BJ (cell line): ENCODE measurements around the gene VIT. TPM values are rescaled to one million over a fixed set of nuclear protein-coding genes. Genes with fewer than 3 reads are reported as not detected.

Experiments
- CTCF ChIA-PET: fragments of 350-600 bp; formaldehyde crosslinking; extraction: SDS; loops from one replicate; lab custom pipeline; 2021; ENCODE audit warnings: antibody characterized with exemption, inconsistent platforms; lab: Yijun Ruan, JAX
- POLR2A ChIA-PET: fragments of 300-600 bp; sonication (Branson Sonifier 250); formaldehyde crosslinking; extraction: SDS; loops from one replicate; lab custom pipeline; 2021; ENCODE audit warnings: antibody characterized with exemption; lab: Charles Lee
- DNase-seq: peaks from one replicate; pipeline ENCODE4 v3.0.0-alpha.2; 2011; ENCODE audit warnings: low read depth
- H3K27me3 ChIP-seq: 2 replicates; pipeline ENCODE4 v1.6.0; 2011; ENCODE audit warnings: low read length; ENCODE audit not compliant: control insufficient read depth, insufficient read depth
- H3K36me3 ChIP-seq: 2 replicates; pipeline ENCODE4 v1.5.1; 2011; ENCODE audit warnings: low read length; ENCODE audit not compliant: control insufficient read depth, insufficient read depth
- H3K4me3 ChIP-seq: 2 replicates; pipeline ENCODE4 v1.5.1; 2011; ENCODE audit warnings: low read depth, mild to moderate bottlenecking, control low read depth, low read length
- CTCF ChIP-seq: IDR thresholded peaks from 2 replicates; pipeline ENCODE4 v1.5.1; 2011; ENCODE audit warnings: low read depth, mild to moderate bottlenecking, control low read depth, inconsistent platforms, low read length, moderate library complexity; ENCODE audit not compliant: insufficient read depth
- polyA plus RNA-seq: library from polyadenylated mRNA; depleted of rRNA; stranded (reverse); fragments of >200 nt; gene quantifications from 2 replicates; pipeline ENCODE4 v1.2.3, GENCODE V29; 2011

VIT gene
- polyA plus RNA-seq, 1 experiment: 41.1 TPM

- ChIA-PET CTCF (interaction anchor here (0.7 to 4.0 kb wide), 9 partner anchors 11 to 93 kb away, joined by 3 to 28 read pairs (median 4); no protein-coding TSS in a partner anchor), POLR2A (interaction anchor here (0.7 kb wide), 2 partner anchors 16 to 133 kb away, joined by 3 to 6 read pairs; no protein-coding TSS in a partner anchor)
- Histone ChIP-seq H3K27me3 (no peaks in the 10 kb centered on the region), H3K36me3 (no peaks in the 10 kb centered on the region), H3K4me3 (peak overlapping the region; percentile 0; the same call in 1 of the 2 replicates)
- peak; percentile 37 for DNase-seq
- peak; percentile 73 for TF ChIP-seq CTCF
Observed at GRCh38 chr2:36695746-36696415, 626 bp upstream of the VIT start.

GRCh38 chr2:36697424-36698066 is 1.0 kb downstream of the VIT start:
- Histone ChIP-seq H3K36me3 (no peaks in the 10 kb centered on the region), H3K4me3 (peak overlapping the region; percentile 34), H3K27me3 (no peaks in the 10 kb centered on the region)
- POLR2A ChIA-PET: no interaction called here
- no peak for DNase-seq
- CTCF ChIA-PET: interaction anchor here (0.6 to 4.0 kb wide), 6 partner anchors 81 to 1523 kb away, joined by 3 to 28 read pairs (median 4); no protein-coding TSS in a partner anchor
- no peak for TF ChIP-seq CTCF

- Histone ChIP-seq H3K27me3 (no peaks in the 10 kb centered on the region), H3K4me3 (no peak overlapping the region), H3K36me3 (no peaks in the 10 kb centered on the region)
- no peak for DNase-seq
- TF ChIP-seq CTCF: no peak
- ChIA-PET POLR2A (no interaction called here), CTCF (interaction anchor here (1.2 to 4.0 kb wide), 2 partner anchors 71 to 86 kb away, joined by 4 to 28 read pairs; no protein-coding TSS in a partner anchor)
Observed at GRCh38 chr2:36698993-36699392, 2.5 kb downstream of the VIT start.

GRCh38 chr2:36700311-36700710 is 3.8 kb downstream of the VIT start:
- POLR2A ChIA-PET: no interaction called here
- Histone ChIP-seq H3K4me3 (no peak overlapping the region), H3K36me3 (no peaks in the 10 kb centered on the region), H3K27me3 (no peaks in the 10 kb centered on the region)
- no peak for DNase-seq
- CTCF ChIA-PET: interaction anchor here (0.8 to 1.2 kb wide), 2 partner anchors 70 to 80 kb away, joined by 3 to 4 read pairs; no protein-coding TSS in a partner anchor
- no peak for TF ChIP-seq CTCF

- no peaks in the 10 kb centered on the region for H3K27me3 ChIP-seq
- POLR2A ChIA-PET: no interaction called here
- H3K36me3 ChIP-seq: no peaks in the 10 kb centered on the region
- H3K4me3 ChIP-seq: no peak overlapping the region
- peak; percentile 28 for TF ChIP-seq CTCF
- DNase-seq: no peak
- CTCF ChIA-PET: interaction anchor here (0.6 to 0.9 kb wide), 5 partner anchors 29 to 314 kb away, joined by 3 to 4 read pairs (median 3); no protein-coding TSS in a partner anchor
Observed at GRCh38 chr2:36701391-36701795, 4.9 kb downstream of the VIT start.
